ENCODE data around the gene CARD11.

Gene CARD11

GRCh38 chr7:3080106-3080505 is 36.4 kb upstream of the CARD11 start:
- TF ChIP-seq ZFX (IDR thresholded peaks at IDR 0.05) (no peak), CTCF (conservative IDR thresholded peaks at IDR 0.05) (no peak)
- no peak overlapping the region for H3K27ac ChIP-seq

GRCh38 chr7:3078514-3078913 is 34.8 kb upstream of the CARD11 start:
- H3K27ac ChIP-seq = no peak overlapping the region
- TF ChIP-seq CTCF (conservative IDR thresholded peaks at IDR 0.05) = no peak
- no peak for TF ChIP-seq ZFX (IDR thresholded peaks at IDR 0.05)

GRCh38 chr7:3076700-3077099 is 33.0 kb upstream of the CARD11 start:
- TF ChIP-seq CTCF (conservative IDR thresholded peaks at IDR 0.05) (no peak), ZFX (IDR thresholded peaks at IDR 0.05) (no peak)
- H3K27ac ChIP-seq = no peak overlapping the region

- H3K27ac ChIP-seq = no peak overlapping the region
- TF ChIP-seq ZFX (IDR thresholded peaks at IDR 0.05) = no peak
- TF ChIP-seq CTCF (conservative IDR thresholded peaks at IDR 0.05) = no peak
Measured at GRCh38 chr7:3076163-3076562, 32.5 kb upstream of the CARD11 start.

GRCh38 chr7:3075441-3075840 is 31.8 kb upstream of the CARD11 start:
- TF ChIP-seq CTCF (conservative IDR thresholded peaks at IDR 0.05) = no peak
- TF ChIP-seq ZFX (IDR thresholded peaks at IDR 0.05) = no peak
- H3K27ac ChIP-seq = no peak overlapping the region

- TF ChIP-seq ZFX (IDR thresholded peaks at IDR 0.05) (no peak), CTCF (conservative IDR thresholded peaks at IDR 0.05) (no peak)
- no peak overlapping the region for H3K27ac ChIP-seq
Measured at GRCh38 chr7:3074459-3074821, 30.8 kb upstream of the CARD11 start.

- no peak overlapping the region for H3K27ac ChIP-seq
- no peak for TF ChIP-seq CTCF (conservative IDR thresholded peaks at IDR 0.05)
- TF ChIP-seq ZFX (IDR thresholded peaks at IDR 0.05) = no peak
Measured at GRCh38 chr7:3073763-3074458, 30.2 kb upstream of the CARD11 start.
